Stimulated activated CD4-positive, alpha-beta T cell treated with anti-CD3 and anti-CD28 coated beads, TNF-alpha, amount 100 ng/mL, for 48 hours (primary cell): ENCODE measurements around the gene DYNC1LI2.

ENCODE experiments used
- DNase-seq, 3 donors: peaks; one replicate each; pipeline ENCODE4 v3.0.0-alpha.2; 2020; ENCODE audit warnings: low read depth in 3 of 3

The DYNC1LI2 gene

GRCh38 chr16:66740010-66740409 is 11.4 kb downstream of the DYNC1LI2 start:
- no peak for DNase-seq

- no peak for DNase-seq
Measured at GRCh38 chr16:66735891-66736290, 15.5 kb downstream of the DYNC1LI2 start.

GRCh38 chr16:66731101-66731500 is 20.3 kb downstream of the DYNC1LI2 start:
- no peak for DNase-seq

- no peak for DNase-seq
Measured at GRCh38 chr16:66728804-66729203, 22.6 kb downstream of the DYNC1LI2 start.

- DNase-seq: no peak
Measured at GRCh38 chr16:66728117-66728787, 23.2 kb downstream of the DYNC1LI2 start.

- DNase-seq: no peak
Measured at GRCh38 chr16:66720766-66721165, 30.6 kb downstream of the DYNC1LI2 start.

- no peak for DNase-seq
Measured at GRCh38 chr16:66719246-66719645, 32.2 kb downstream of the DYNC1LI2 start.

- no peak for DNase-seq
Measured at GRCh38 chr16:66717776-66718175, 33.6 kb downstream of the DYNC1LI2 start.

- DNase-seq: no peak
Measured at GRCh38 chr16:66717112-66717675, 34.2 kb downstream of the DYNC1LI2 start.

- no peak for DNase-seq
Measured at GRCh38 chr16:66714654-66715307, 36.6 kb downstream of the DYNC1LI2 start.

- no peak for DNase-seq
Measured at GRCh38 chr16:66714062-66714461, 37.3 kb downstream of the DYNC1LI2 start.

GRCh38 chr16:66713076-66713475 is 38.3 kb downstream of the DYNC1LI2 start:
- DNase-seq: no peak

GRCh38 chr16:66712512-66712911 is 38.9 kb downstream of the DYNC1LI2 start:
- DNase-seq: no peak

GRCh38 chr16:66711581-66711980 is 39.8 kb downstream of the DYNC1LI2 start:
- no peak for DNase-seq

- DNase-seq: no peak
Measured at GRCh38 chr16:66706506-66706880, 44.9 kb downstream of the DYNC1LI2 start.

- no peak for DNase-seq
Measured at GRCh38 chr16:66705790-66706505, 45.5 kb downstream of the DYNC1LI2 start.

GRCh38 chr16:66703406-66704215 is 47.8 kb downstream of the DYNC1LI2 start:
- no peak for DNase-seq

GRCh38 chr16:66701516-66701915 is 49.9 kb downstream of the DYNC1LI2 start:
- DNase-seq: no peak

GRCh38 chr16:66701026-66701425 is 50.4 kb downstream of the DYNC1LI2 start:
- DNase-seq: no peak

GRCh38 chr16:66699898-66700297 is 51.5 kb downstream of the DYNC1LI2 start:
- no peak for DNase-seq

- DNase-seq: no peak
Measured at GRCh38 chr16:66698046-66698445, 53.4 kb downstream of the DYNC1LI2 start.
